ENCODE data around the gene CASKIN1. TPM values are rescaled to one million over a fixed set of nuclear protein-coding genes. Genes with fewer than 3 reads are reported as not detected.

The CASKIN1 gene
- total RNA-seq, 1 donor from 2014 or later = under 0.01 TPM

GRCh38 chr16:2198283-2198682 lies 1.9 kb upstream of the CASKIN1 start:
- TF ChIP-seq CTCF (IDR thresholded peaks at IDR 0.05; ENCODE audit: insufficient read depth, low read length, severe bottlenecking) = no peak
- H3K27me3 ChIP-seq (ENCODE audit: control insufficient read depth, insufficient read depth, low read length) = peaks cover 4% of the 10 kb centered on the region
- no peaks in the 10 kb centered on the region for H3K36me3 ChIP-seq (ENCODE audit: control insufficient read depth, insufficient read depth, low read length)
- DNase-seq (ENCODE audit: low read depth) (no peak), FAIRE-seq (no peak)
- H3K4me3 ChIP-seq (ENCODE audit: low read depth, low read length) = no peak overlapping the region

GRCh38 chr16:2197765-2198164 lies 1.4 kb upstream of the CASKIN1 start:
- no peaks in the 10 kb centered on the region for H3K36me3 ChIP-seq (ENCODE audit: control insufficient read depth, insufficient read depth, low read length)
- no peak for TF ChIP-seq CTCF (IDR thresholded peaks at IDR 0.05; ENCODE audit: insufficient read depth, low read length, severe bottlenecking)
- DNase-seq (ENCODE audit: low read depth) (no peak), FAIRE-seq (no peak)
- peaks cover 4% of the 10 kb centered on the region for H3K27me3 ChIP-seq (ENCODE audit: control insufficient read depth, insufficient read depth, low read length)
- no peak overlapping the region for H3K4me3 ChIP-seq (ENCODE audit: low read depth, low read length)

DNA sequence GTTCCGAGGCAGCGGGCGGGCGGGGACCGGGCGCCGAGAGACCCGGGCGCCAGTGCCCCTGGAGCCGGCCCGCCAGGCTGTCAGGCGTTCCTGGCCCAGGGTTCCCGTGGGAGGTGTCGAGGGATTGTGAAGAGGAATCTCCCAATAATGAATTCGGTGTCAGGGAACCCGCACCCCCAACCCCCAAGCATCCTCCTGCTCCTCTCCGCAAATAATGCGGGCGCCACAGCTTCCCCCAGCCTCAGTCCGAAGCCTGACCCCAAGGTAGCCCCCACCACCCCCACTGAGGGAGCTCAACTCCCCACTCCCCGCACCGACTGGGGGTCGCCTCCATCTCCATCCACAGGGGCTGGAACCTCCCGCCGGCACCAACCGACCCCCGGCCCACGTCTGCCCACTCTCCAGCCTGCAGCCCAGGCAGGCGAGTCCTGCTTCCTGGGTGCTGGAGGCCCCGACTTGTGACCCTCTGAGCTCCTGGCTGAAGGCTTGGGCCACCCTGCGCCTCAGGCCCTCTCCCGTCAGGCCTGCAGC lies 641 bp upstream of the CASKIN1 start:
- no peak for DNase-seq (ENCODE audit: low read depth)
- Histone ChIP-seq H3K4me3 (ENCODE audit: low read depth, low read length) (no peak overlapping the region), H3K36me3 (ENCODE audit: control insufficient read depth, insufficient read depth, low read length) (no peaks in the 10 kb centered on the region), H3K27me3 (ENCODE audit: control insufficient read depth, insufficient read depth, low read length) (peaks cover 4% of the 10 kb centered on the region)
- no peak for FAIRE-seq
- TF ChIP-seq CTCF (IDR thresholded peaks at IDR 0.05; ENCODE audit: insufficient read depth, low read length, severe bottlenecking) = no peak

DNA sequence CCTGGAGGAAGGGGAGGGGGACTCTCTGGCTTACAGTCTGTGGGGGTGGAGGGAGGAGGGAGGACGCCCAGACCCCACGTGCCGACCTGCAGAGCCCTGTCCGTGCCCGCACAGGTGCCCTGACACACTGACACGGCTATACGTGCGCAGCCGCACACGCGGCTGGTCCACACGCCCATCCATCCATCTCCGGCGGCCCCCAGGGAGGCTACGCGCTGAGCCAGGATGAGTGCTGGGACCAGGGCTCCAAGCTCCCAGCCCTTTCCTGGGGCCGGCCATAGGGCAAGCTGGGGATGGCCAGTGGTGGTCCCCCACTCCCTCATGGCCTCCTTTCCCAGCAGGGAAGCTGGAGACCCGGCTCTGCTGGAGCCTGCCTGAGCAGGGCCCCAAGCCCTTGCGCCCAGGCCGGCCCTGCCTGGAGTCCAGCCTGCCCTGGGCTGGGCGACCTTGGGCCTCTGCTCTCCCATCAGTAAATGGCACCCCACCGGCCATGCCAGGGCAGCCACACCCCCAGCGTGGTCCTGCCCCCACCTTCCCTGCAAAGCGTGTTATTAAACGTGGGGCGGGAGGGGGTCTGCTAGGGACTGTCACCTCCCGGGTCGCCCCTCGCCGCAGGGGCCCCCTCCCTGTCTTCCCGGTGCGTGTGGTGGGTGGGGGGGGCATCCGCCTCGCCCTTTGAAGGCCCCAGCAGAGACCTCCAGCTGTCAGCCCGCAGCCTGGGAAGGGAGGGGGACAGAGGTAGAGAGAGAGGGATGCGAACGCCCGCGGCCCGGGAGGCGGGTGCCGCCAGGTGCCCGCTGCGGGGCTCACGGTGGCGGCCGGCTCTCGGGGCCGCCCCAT lies 863 bp downstream of the CASKIN1 start:
- DNase-seq (ENCODE audit: low read depth) = no peak
- no peak for FAIRE-seq
- no peak for TF ChIP-seq CTCF (IDR thresholded peaks at IDR 0.05; ENCODE audit: insufficient read depth, low read length, severe bottlenecking)
- peak overlapping the region; percentile 31 for H3K4me3 ChIP-seq (ENCODE audit: low read depth, low read length)
- H3K27me3 ChIP-seq (ENCODE audit: control insufficient read depth, insufficient read depth, low read length) = peaks cover 4% of the 10 kb centered on the region
- H3K36me3 ChIP-seq (ENCODE audit: control insufficient read depth, insufficient read depth, low read length) = no peaks in the 10 kb centered on the region

- H3K4me3 ChIP-seq (ENCODE audit: low read depth, low read length) = no peak overlapping the region
These were observed 1.5 kb downstream of the CASKIN1 start for GRCh38 chr16:2194852-2195321.

More at GRCh38 chr16:2194852-2195321, 1.5 kb downstream of the CASKIN1 start:
- TF ChIP-seq CTCF (IDR thresholded peaks at IDR 0.05; ENCODE audit: insufficient read depth, low read length, severe bottlenecking) = peak; percentile 85
- FAIRE-seq = no peak
- Histone ChIP-seq H3K27me3 (ENCODE audit: control insufficient read depth, insufficient read depth, low read length) (peaks cover 4% of the 10 kb centered on the region), H3K36me3 (ENCODE audit: control insufficient read depth, insufficient read depth, low read length) (no peaks in the 10 kb centered on the region)
- DNase-seq (ENCODE audit: low read depth) = peak; percentile 61

All from bronchial epithelial cell (primary cell).